ENCODE results near the gene TMEM217. TPM values are rescaled to one million over a fixed set of nuclear protein-coding genes. Genes with fewer than 3 reads are reported as not detected.

The TMEM217 gene
- total RNA-seq, 1 donor from 2014 or later = 15.7 TPM

DNA sequence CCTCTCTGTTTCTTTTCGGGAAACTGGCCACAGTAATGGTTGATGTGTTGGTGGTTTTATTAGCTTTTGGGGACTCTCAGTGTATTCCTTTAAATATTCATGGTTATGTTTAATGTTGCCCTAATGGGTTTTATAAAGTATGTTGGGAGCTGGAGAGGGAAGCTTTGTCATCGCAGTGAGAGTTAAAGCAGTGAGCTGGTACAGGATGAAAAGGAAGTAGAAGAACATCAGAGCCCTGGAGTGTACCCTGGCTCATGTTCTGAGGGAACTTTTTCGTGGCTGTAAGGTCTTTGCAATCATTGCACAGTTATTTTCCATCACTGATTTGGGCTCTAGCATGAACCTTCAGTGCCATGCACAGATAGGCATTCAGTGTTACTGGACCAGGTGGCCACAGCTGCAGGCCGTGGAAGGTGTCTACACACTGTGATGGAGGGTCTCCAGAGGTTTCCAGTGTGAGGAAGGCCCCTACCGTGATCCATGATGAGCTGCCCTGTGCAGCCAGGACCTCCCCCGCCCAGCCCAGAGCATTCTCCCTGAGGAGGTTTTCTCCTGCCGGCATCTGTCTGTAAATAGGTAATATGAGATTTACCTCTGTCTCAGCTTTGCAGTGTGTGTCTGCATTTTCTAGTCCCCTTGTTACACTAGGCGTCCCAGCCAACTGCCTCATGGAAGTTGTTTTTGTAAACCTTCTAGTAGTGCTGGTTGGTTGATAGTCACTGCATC, 22.4 kb upstream of the TMEM217 start:
- no peak for DNase-seq (ENCODE audit: extremely low read depth, low read depth, low spot score)

DNA sequence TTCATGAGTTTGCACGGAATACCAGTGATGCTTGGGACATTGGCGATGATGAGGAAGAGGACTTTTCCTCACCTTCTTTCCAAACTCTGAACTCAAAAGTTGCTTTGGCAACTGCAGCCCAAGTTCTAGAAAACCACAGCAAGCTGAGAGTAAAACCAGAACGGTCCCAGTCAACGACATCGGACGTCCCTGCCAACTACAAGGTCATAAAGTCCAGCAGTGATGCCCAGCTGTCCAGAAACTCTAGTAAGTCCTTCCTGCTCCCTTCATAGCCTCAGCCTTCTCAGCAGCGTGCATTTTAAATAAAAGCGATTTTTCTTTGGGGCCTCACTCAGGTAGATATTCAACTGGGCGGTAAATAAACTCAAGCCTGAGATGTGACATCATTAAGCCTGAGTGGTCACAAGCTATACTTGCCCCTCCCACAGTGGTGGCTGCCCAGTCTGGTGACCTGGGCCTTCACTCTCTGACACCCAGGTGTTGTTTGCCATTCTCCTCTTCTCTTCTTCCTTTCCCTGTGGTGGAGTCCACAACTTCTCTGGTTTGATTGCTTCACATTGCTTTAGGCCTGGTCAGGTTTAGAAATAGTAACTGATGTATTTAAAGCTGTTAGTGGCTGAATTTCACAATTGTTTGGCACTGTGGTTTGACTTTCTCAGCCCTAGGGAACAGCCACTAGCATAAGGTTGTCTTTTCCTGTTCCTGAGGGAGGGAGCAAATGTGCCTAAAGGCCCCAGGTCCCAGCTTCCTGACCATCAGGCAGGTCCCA, 21.6 kb upstream of the TMEM217 start:
- no peak for DNase-seq (ENCODE audit: extremely low read depth, low read depth, low spot score)

DNA sequence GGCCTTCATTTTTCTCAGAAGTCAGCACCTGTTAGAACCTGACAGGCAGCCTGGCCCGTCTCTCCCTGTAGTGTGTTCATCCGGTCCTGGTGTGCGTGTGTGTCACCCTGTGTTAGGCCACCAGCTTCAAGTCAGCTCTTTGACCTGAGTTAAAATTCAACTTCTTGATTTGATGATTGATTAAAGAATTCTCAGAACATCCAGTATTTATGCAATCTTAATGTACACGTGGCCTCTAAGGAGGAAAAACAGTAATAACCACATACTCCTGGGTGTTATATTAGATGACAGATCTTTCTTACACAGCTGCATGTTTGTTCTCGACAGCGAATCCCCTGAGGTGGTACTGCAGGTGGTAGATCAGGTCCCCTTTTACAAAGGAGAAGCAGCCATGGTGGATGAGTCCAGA, 19.1 kb upstream of the TMEM217 start:
- DNase-seq (ENCODE audit: extremely low read depth, low read depth, low spot score) = no peak

DNA sequence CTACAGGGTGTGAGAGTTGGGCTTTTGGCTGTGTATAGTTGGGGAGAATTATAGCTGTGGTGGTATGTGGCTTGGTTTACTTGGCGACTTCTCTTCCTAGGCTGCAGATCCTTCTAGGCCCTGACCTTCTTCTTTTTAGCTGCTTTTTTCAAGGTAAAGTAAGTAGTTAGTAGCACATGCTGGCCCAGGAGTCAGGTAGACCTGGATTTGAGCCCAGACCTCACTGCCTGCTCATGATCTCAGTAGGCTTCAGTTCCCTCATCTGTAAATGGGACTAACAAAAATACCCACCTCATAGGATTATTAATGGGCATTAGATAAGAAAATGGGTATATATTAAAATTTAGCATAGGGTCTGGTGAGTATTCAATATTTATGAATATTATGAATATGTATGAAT, 17.4 kb upstream of the TMEM217 start:
- DNase-seq (ENCODE audit: extremely low read depth, low read depth, low spot score) = no peak

DNA sequence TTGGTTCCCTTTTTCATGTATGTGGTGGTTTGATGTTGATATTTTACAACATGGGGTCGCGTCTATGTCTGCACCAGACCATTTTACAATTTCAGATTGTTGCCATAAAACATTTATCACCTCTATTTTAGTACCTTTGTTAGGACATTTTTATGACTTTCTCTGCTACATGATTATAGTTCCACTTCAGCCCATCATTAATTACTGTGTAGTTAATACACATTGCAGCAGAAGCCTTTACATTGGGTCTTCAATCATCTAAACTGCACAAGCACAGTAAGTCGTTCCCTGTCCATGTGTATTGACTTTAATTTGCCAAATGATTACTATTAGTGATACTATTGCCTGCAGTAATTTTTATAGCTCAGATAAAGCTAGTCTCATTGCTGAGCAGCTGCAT, 15.7 kb upstream of the TMEM217 start:
- no peak for DNase-seq (ENCODE audit: extremely low read depth, low read depth, low spot score)

DNA sequence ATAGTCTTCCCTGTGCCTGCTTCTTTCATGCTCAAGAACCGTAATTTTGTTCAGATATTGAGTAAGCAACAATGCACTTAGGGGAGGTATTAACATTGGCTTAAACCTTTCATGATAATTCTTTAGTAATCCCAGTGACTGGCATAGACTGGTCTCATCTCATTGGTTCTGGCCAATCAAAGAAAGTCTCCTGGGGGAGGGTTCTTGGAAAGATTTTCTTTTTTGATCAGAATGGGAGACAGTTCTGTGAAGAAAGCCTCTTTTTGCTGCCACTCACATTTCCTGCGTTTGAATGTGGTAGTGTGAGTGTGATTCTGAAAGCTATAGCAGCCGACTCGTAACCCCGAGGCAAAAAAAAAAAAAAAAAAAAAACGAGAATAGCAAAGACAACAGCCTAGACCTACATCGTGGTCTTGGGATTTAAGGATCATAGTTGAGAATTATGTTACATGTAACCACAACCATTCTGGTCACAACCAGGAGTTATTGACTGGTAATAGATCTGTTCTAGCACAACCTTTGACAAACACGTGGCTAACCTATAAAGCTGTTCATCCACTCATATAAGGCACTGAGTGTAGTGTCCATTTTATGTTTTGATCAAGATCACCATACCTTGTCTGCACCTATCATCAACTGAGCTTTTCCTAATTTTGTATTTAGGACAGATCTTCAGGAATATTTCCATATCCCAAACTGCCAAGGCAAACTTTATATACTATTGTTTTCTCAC, 15.1 kb upstream of the TMEM217 start:
- no peak for DNase-seq (ENCODE audit: extremely low read depth, low read depth, low spot score)

DNA sequence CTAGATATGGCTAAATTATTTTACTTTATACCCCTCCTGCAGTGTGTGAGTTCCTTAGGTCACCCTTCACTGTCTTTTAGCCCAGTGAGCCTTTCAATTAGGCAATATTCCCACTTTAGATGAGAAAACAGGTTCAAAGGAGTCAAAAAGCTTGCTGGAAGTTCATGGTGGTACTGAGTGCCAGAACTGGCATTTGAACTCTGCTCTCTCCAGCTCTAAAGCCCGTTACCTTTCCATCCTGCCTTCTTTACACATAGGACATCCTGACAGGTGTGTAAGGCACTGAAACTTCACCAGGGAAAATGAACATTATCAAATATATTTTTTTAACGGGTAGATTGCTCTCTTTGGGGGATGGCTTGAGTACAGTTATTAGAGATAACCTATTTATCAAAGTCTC, 11.2 kb upstream of the TMEM217 start:
- DNase-seq (ENCODE audit: extremely low read depth, low read depth, low spot score) = no peak

DNA sequence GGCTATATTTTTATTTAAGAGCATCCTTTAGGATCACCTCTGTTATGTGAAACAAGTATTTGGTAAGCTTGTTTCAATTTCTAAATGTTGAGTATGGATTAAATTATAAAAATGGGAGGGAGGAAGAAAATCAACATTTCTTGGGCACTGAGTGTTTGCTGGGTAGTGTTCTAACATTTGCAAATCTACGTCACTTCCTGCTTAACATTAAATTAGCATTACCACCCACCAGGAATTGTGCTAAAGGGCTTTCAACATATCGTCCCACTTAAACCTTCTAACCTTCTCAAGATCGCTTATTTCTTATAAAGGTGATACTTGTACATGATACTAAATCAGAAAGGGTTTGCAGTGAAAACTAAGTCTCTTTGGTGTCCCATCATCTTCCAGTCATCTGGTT, 7.9 kb upstream of the TMEM217 start:
- no peak for DNase-seq (ENCODE audit: extremely low read depth, low read depth, low spot score)

DNA sequence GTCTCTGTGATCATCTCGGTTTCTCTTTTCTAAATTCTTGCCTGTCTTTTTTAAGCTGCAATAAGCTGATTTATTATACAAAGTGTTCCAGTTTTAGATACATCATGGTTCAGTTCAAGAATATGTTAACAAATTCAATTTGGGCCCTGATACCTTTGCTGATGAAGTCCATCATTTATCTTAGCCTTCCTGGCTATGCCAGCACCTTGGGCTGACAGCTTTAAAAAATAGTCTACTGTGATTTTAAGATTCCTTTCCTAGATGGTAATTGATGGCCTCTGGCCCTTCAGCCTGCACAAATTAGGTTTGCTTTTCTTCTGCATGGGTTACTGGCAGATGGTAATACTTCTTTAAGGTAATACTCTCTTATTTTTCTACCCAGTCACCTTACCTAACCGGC, 7.1 kb upstream of the TMEM217 start:
- no peak for DNase-seq (ENCODE audit: extremely low read depth, low read depth, low spot score)

DNA sequence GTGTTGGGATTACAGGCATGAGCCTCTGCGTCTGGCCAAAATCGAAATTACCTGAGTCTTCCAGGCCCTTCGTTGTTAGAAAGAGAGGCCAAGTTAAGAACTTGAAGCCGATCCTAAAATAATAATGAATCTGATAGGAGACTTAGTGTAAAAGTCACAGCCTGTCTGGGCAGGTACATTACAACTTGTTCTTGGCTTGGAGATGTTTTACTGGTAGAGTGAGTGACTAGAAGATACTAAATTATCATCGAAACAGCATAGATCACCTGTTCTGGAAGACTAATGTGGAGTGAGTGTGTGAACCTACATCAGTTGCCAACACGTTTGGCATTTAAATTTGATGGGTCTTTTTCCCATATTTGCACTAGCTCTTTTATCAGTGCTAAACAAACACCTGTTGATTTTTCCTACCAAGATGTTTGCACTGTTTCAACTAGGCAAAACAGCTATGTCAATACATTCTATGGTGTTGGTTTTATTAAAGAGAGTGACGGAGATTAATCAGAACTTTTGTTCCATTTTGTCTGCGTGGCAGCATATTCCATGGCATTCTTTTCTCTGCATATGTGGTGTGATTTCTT, 4.6 kb upstream of the TMEM217 start:
- no peak for DNase-seq (ENCODE audit: extremely low read depth, low read depth, low spot score)

DNA sequence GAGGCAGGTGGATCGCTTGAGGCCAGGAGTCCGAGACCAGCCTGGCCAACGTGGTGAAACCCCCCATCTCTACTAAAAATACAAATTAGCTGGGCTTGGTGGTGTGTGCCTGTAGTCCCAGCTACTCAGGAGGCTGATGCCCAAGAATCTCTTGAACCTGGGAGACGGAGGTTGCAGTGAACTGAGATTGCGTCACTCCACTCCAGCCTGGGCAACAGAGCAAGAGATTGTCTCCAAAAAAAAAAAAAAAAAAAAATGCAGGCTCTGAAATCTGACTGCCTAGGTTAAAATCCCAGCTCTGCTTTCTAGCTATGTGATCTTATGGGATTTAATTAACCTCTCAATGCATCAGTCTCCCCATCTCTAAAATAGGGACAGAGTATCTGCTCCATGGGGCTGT, 3.3 kb upstream of the TMEM217 start:
- no peak for DNase-seq (ENCODE audit: extremely low read depth, low read depth, low spot score)

DNA sequence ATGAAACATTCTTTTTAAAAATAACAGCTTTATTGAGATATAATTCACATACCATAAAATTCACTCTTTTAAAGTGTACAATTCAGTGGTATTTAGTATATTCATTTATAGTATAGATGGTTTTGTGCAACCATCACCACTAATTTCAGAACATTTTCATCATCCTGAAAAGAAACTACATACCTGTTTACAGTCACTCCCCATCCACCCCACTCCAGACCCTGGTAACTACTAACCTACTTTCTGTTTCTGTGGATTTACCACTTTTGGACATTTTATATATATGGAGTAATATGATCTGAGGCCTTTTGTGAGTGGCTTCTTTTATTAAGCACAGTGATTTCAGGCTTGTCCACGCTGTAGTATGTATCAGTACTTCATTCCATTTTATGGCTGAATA, 2.5 kb upstream of the TMEM217 start:
- no peak for DNase-seq (ENCODE audit: extremely low read depth, low read depth, low spot score)

DNA sequence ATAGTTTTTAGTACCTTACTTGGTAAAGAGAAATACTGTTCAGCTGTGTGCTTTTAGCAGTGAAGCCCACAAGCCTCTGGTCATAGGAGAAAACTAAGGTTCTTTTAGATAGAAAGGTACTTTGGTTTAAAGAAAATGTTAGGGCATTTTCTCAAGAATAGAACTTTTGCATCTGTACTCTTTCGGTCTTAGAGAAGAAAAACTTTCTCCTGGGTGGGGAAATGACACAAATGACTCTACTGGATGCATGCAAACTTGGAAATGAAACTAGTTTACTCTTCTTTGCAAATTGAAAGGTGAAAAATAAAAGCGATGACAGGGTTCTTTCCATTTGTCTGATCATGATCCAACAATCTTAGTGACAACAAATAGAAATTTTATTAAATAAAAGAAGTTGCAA, 2.1 kb upstream of the TMEM217 start:
- DNase-seq (ENCODE audit: extremely low read depth, low read depth, low spot score) = no peak

DNA sequence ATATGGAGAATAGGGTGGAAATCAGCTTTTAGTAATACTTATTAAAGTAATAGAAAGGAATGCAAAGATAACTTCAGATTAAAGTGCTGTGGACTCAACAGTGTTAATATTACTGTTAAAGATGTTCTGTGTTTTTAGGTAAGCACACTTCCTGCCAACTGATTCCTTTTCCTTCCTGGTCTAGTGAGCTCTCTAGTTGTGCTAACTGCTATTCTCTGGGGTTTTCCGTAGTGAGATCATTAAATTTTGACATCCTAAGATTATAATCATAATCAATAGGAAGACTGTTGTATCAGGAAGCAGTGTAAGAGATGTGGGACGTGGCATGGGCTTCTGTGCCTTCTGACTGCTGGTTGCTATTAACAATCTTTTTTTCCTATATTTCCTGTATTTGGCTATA, 1.2 kb upstream of the TMEM217 start:
- DNase-seq (ENCODE audit: extremely low read depth, low read depth, low spot score) = no peak

DNA sequence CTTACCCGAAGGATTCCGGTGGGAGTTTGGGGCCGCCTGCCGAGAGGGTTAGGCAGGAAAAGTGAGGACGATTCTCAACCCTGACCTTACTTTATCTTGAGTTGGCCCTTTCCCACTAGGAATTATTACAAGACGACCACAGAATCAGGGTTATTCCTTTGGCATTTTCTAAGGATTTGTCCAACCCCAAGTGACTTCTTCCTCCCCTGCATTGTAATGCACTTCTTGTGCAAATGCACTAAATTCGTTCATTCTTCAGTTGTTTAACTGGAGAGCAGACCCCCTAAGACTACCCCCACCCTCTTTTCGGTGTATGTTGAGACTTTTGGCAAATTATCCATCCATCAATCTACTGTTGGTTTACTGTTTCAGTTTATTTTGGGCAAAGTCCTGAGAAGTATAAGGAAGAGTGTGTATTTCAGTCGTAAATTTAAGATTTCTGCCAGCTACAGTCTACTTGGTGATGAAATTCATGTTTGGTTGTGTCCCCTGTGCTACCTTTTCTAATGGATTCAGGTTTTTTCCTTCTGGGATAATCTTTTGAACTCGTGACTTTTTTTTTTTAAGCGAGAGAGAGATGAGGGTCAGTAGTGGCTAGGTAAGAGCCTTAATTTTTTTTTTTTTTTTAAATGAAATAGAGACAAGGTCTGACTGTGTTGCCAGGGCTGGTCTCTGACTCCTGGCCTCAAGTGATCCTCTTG, 611 bp upstream of the TMEM217 start:
- DNase-seq (ENCODE audit: extremely low read depth, low read depth, low spot score) = no peak

DNA sequence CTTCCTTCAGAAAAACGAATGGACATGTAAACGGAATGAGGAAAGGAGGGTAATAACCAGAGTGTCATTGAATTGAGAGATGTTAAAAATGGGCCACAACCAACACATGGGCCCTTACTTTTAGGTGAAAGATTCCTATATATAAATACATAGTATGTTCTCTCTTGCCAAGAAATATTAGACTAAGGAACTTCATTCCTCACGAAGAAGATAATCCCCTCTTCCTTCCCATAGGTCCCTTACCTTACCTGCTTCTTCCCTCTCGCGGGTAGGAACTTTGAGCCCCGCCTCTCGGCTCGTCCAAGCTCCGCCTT, 667 bp downstream of the TMEM217 start:
- no peak for DNase-seq (ENCODE audit: extremely low read depth, low read depth, low spot score)

DNA sequence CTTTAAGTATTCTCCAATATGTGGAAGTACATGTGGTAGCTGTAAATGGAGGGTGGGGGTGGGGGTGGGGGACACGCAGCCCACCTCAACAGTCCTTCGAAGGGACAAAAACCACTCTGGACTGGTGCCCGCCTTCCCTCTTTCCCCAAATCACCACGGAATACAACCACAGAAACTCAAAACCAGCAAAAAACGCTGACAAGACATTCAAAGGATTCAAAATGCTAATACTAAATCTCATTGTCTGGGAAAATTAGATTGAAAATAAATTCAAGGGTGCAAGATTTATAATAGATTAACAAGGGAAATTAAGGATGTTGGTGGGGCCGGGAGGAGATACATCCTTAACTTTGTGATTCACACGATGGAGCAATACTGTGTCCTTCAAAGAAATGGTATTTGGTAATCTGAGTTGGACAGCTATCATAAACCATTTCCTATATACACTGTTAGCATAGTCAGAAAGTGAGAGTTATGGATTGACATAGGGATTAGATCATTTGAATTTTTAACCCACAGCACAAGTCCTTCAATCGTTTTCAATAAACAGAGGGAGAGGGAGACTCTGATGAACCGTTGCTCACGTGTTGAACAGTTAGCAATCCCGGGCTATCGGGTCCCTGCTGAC, 1.1 kb downstream of the TMEM217 start:
- no peak for DNase-seq (ENCODE audit: extremely low read depth, low read depth, low spot score)

DNA sequence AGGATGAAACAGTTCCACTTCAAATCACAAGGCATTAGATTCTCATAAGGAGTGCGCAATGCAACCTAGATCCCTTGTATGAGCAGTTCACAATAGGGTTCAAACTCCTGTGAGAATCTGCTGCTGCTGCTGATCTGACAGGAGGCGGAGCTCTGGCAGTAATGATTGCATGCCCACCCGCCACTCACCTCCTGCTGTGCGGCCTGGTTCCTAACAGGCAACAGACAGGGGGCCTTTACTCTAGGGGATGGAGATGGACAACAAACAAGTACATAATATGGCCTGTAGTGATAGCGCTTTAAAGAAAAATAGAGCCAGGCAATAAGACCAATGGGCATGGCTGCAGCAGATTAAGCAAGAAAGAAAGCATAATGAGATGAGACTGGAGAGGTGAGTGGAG, 3.1 kb downstream of the TMEM217 start:
- DNase-seq (ENCODE audit: extremely low read depth, low read depth, low spot score) = no peak

DNA sequence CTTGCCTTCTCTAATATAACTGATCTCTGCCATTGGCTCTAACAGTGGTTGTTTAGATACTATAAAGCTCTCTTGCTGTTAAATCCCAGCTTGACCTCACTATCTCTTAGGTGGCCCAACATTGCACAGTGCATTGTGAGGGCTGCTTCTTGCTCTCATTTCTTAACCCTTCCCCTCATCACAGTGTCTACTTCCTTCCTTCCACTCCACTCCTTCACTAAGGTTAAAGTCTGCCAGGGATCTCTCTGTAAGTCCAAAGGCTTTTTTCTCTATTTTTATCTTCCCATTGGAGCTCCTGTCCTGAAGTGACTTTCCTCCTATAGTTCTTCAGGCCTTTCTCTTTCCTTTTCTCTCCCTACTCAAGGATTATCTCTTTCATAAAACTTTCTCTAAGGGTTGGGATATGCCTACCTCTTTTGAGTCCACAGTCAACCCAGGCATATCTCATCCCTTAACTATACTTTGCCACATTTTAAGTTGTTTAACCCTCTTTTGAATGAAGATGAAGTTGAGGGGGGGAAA, 4.4 kb downstream of the TMEM217 start:
- no peak for DNase-seq (ENCODE audit: extremely low read depth, low read depth, low spot score)

DNA sequence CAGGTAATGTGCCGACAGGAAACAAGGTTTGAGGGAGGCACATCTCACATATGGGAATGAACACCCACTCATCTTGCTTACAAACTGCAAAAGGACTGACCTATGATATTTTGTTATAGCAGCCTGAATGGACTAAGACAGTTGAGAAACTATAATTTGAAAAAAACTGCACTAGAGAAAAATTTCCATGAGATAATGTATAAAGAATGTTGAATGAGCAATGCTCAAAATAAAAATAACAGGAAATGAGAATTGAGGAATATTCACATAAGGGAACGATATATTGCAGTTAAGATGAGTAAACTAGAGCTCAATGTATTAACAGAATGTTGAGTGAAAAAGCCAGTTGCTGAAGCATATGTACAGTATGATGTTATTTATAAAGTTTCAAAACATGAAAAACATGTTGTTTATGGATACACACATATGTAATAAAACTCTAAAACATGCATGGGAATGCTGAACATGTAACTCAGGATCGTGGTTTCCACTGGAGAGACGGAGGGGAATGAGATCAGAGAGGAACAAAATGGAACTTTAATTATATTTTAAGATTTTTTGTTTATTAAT, 6.6 kb downstream of the TMEM217 start:
- DNase-seq (ENCODE audit: extremely low read depth, low read depth, low spot score) = no peak

Data from glomerular endothelial cell (primary cell).